ENCODE measurements around the gene TBKBP1. TPM values are rescaled to one million over a fixed set of nuclear protein-coding genes. Genes with fewer than 3 reads are reported as not detected.
"Not testable (repeated sequence)": the region's sequence is repeated elsewhere in the genome, so short reads cannot be mapped to it uniquely, and the experiment has no call there.

The TBKBP1 gene
- total RNA-seq, 2 experiments from 2014 or later = 21.8 to 23.1 TPM

- Mint-ChIP-seq H3K27ac (no peak overlapping the region), H3K4me1 (peaks cover 19% of the 10 kb centered on the region), H3K27me3 (no peaks in the 10 kb centered on the region), H3K9me3 (ENCODE audit: low read depth) (no peaks in the 10 kb centered on the region), H3K4me3 (no peak overlapping the region), H3K36me3 (ENCODE audit: low read depth) (peaks cover 83% of the 10 kb centered on the region)
- CTCF ChIA-PET = interaction anchor here (0.6 to 9.3 kb wide), 8 partner anchors 11 to 114 kb away, joined by 3 to 68 read pairs (median 4); no protein-coding TSS in a partner anchor
- DNase-seq (no peak), ATAC-seq (no peak)
- intact Hi-C loops (cut with DNase I, micrococcal nuclease) = no loop called here
- POLR2A ChIA-PET = interaction anchor here (1.4 to 2.0 kb wide), 3 partner anchors 11 to 25 kb away, joined by 5 to 8 read pairs (median 6); no protein-coding TSS in a partner anchor
Observed at GRCh38 chr17:47676510-47677165, 17.3 kb upstream of the TBKBP1 start.

GRCh38 chr17:47678196-47678595 lies 15.8 kb upstream of the TBKBP1 start:
- Mint-ChIP-seq H3K4me3 (no peak overlapping the region), H3K4me1 (peaks cover 28% of the 10 kb centered on the region), H3K9me3 (ENCODE audit: low read depth) (no peaks in the 10 kb centered on the region), H3K27me3 (no peaks in the 10 kb centered on the region), H3K36me3 (ENCODE audit: low read depth) (peaks cover 87% of the 10 kb centered on the region), H3K27ac (peak overlapping the region; percentile 44)
- ChIA-PET CTCF (interaction anchor here (1.0 to 9.3 kb wide), 7 partner anchors 10 to 28 kb away, joined by 3 to 68 read pairs (median 4); no protein-coding TSS in a partner anchor), POLR2A (interaction anchor here (0.8 to 1.7 kb wide), 3 partner anchors 9 to 28 kb away, joined by 3 to 6 read pairs (median 3); no protein-coding TSS in a partner anchor)
- intact Hi-C loops (cut with DNase I, micrococcal nuclease) = no loop called here
- no peak for ATAC-seq
- no peak for DNase-seq

GRCh38 chr17:47682138-47682537 lies 11.8 kb upstream of the TBKBP1 start:
- ChIA-PET CTCF (interaction anchor here (1.0 kb wide), 2 partner anchors 8 to 15 kb away, joined by 3 read pairs; no protein-coding TSS in a partner anchor), POLR2A (interaction anchor here (1.2 kb wide), 1 partner anchor 8 kb away, joined by 3 read pairs; no protein-coding TSS in a partner anchor)
- Mint-ChIP-seq H3K4me3 (no peak overlapping the region), H3K9me3 (ENCODE audit: low read depth) (no peaks in the 10 kb centered on the region), H3K36me3 (ENCODE audit: low read depth) (peaks cover 78% of the 10 kb centered on the region), H3K27me3 (no peaks in the 10 kb centered on the region), H3K4me1 (peaks cover 17% of the 10 kb centered on the region), H3K27ac (peak overlapping the region; percentile 75)
- DNase-seq (no peak), ATAC-seq (no peak)
- intact Hi-C loops (cut with DNase I, micrococcal nuclease) = no loop called here

- Mint-ChIP-seq H3K27ac (peak overlapping the region; percentile 75), H3K36me3 (ENCODE audit: low read depth) (peaks cover 73% of the 10 kb centered on the region), H3K4me1 (peaks cover 17% of the 10 kb centered on the region)
- CTCF ChIA-PET = interaction anchor here (1.0 kb wide), 2 partner anchors 9 to 16 kb away, joined by 3 read pairs; no protein-coding TSS in a partner anchor
- ATAC-seq = peak; percentile 70
- H3K9me3 Mint-ChIP-seq (ENCODE audit: low read depth); intact Hi-C loops (cut with DNase I, micrococcal nuclease); H3K27me3 Mint-ChIP-seq; H3K4me3 Mint-ChIP-seq; DNase-seq: not testable (repeated sequence)
- POLR2A ChIA-PET = interaction anchor here (0.6 to 1.2 kb wide), 2 partner anchors 9 to 11 kb away, joined by 3 read pairs; no protein-coding TSS in a partner anchor
Observed at GRCh38 chr17:47682727-47683126, 11.2 kb upstream of the TBKBP1 start.

GRCh38 chr17:47684025-47684424 lies 9.9 kb upstream of the TBKBP1 start:
- no peak for ATAC-seq
- ChIA-PET POLR2A (interaction anchor here (0.9 kb wide), 1 partner anchor 12 kb away, joined by 3 read pairs; no protein-coding TSS in a partner anchor), CTCF (interaction anchor here (0.6 to 1.1 kb wide), 5 partner anchors 10 to 242 kb away, joined by 3 to 6 read pairs (median 3); no protein-coding TSS in a partner anchor)
- no peak for DNase-seq
- Mint-ChIP-seq H3K9me3 (ENCODE audit: low read depth) (no peaks in the 10 kb centered on the region), H3K27ac (peak overlapping the region; percentile 37), H3K4me3 (no peak overlapping the region), H3K27me3 (no peaks in the 10 kb centered on the region), H3K36me3 (ENCODE audit: low read depth) (peaks cover 65% of the 10 kb centered on the region), H3K4me1 (peaks cover 17% of the 10 kb centered on the region)
- intact Hi-C loops (cut with DNase I, micrococcal nuclease) = no loop called here

- ChIA-PET CTCF (interaction anchor here (0.6 to 1.1 kb wide), 3 partner anchors 15 to 243 kb away, joined by 3 to 6 read pairs (median 3); no protein-coding TSS in a partner anchor), POLR2A (interaction anchor here (0.9 kb wide), 1 partner anchor 13 kb away, joined by 3 read pairs; no protein-coding TSS in a partner anchor)
- no peaks in the 10 kb centered on the region for H3K27me3 Mint-ChIP-seq
- intact Hi-C loops (cut with DNase I, micrococcal nuclease) = no loop called here
- H3K4me3 Mint-ChIP-seq = no peak overlapping the region
- ATAC-seq (no peak), DNase-seq (no peak)
- H3K36me3 Mint-ChIP-seq (ENCODE audit: low read depth) = peaks cover 62% of the 10 kb centered on the region
- no peaks in the 10 kb centered on the region for H3K9me3 Mint-ChIP-seq (ENCODE audit: low read depth)
- H3K27ac Mint-ChIP-seq = peak overlapping the region; percentile 38
- H3K4me1 Mint-ChIP-seq = peaks cover 17% of the 10 kb centered on the region
Observed at GRCh38 chr17:47684535-47685193, 9.3 kb upstream of the TBKBP1 start.

GRCh38 chr17:47685556-47686275 lies 8.2 kb upstream of the TBKBP1 start:
- H3K27ac Mint-ChIP-seq = peak overlapping the region; percentile 34
- ChIA-PET POLR2A (no interaction called here), CTCF (interaction anchor here (0.8 kb wide), 1 partner anchor 90 kb away, joined by 3 read pairs; no protein-coding TSS in a partner anchor)
- H3K9me3 Mint-ChIP-seq (ENCODE audit: low read depth) = no peaks in the 10 kb centered on the region
- DNase-seq (no peak), ATAC-seq (no peak)
- H3K36me3 Mint-ChIP-seq (ENCODE audit: low read depth) = peaks cover 52% of the 10 kb centered on the region
- H3K4me1 Mint-ChIP-seq = peaks cover 25% of the 10 kb centered on the region
- H3K4me3 Mint-ChIP-seq = no peak overlapping the region
- H3K27me3 Mint-ChIP-seq = no peaks in the 10 kb centered on the region
- intact Hi-C loops (cut with DNase I, micrococcal nuclease) = no loop called here

GRCh38 chr17:47686276-47686635 lies 7.7 kb upstream of the TBKBP1 start:
- Mint-ChIP-seq H3K27me3 (no peaks in the 10 kb centered on the region), H3K4me1 (peaks cover 25% of the 10 kb centered on the region), H3K27ac (peak overlapping the region; percentile 48), H3K36me3 (ENCODE audit: low read depth) (peaks cover 49% of the 10 kb centered on the region), H3K4me3 (no peak overlapping the region), H3K9me3 (ENCODE audit: low read depth) (no peaks in the 10 kb centered on the region)
- DNase-seq = no peak
- no peak for ATAC-seq
- ChIA-PET POLR2A (interaction anchor here (2.1 kb wide), 1 partner anchor 8 kb away, joined by 6 read pairs; no protein-coding TSS in a partner anchor), CTCF (interaction anchor here (2.2 kb wide), 1 partner anchor 22 kb away, joined by 14 read pairs; no protein-coding TSS in a partner anchor)
- intact Hi-C loops (cut with DNase I, micrococcal nuclease) = no loop called here

GRCh38 chr17:47686664-47687327 lies 7.2 kb upstream of the TBKBP1 start:
- Mint-ChIP-seq H3K36me3 (ENCODE audit: low read depth) (peaks cover 47% of the 10 kb centered on the region), H3K4me3 (no peak overlapping the region), H3K27ac (peak overlapping the region; percentile 48), H3K4me1 (peaks cover 26% of the 10 kb centered on the region), H3K27me3 (no peaks in the 10 kb centered on the region), H3K9me3 (ENCODE audit: low read depth) (no peaks in the 10 kb centered on the region)
- ATAC-seq (no peak), DNase-seq (no peak)
- CTCF ChIA-PET = interaction anchor here (2.2 to 3.9 kb wide), 2 partner anchors 11 to 22 kb away, joined by 14 to 17 read pairs; no protein-coding TSS in a partner anchor
- POLR2A ChIA-PET = interaction anchor here (0.7 to 2.1 kb wide), 4 partner anchors 8 to 15 kb away, joined by 4 to 8 read pairs (median 6); no protein-coding TSS in a partner anchor
- intact Hi-C loops (cut with DNase I, micrococcal nuclease) = no loop called here

- intact Hi-C loops (cut with DNase I, micrococcal nuclease) = no loop called here
- Mint-ChIP-seq H3K9me3 (ENCODE audit: low read depth) (no peaks in the 10 kb centered on the region), H3K4me1 (peaks cover 26% of the 10 kb centered on the region), H3K36me3 (ENCODE audit: low read depth) (peaks cover 42% of the 10 kb centered on the region), H3K4me3 (no peak overlapping the region), H3K27me3 (no peaks in the 10 kb centered on the region), H3K27ac (peak overlapping the region; percentile 30)
- ATAC-seq = no peak
- POLR2A ChIA-PET = interaction anchor here (0.7 to 2.1 kb wide), 5 partner anchors 9 to 16 kb away, joined by 3 to 8 read pairs (median 6); no protein-coding TSS in a partner anchor
- CTCF ChIA-PET = interaction anchor here (0.7 to 3.9 kb wide), 5 partner anchors 10 to 72 kb away, joined by 3 to 17 read pairs (median 6); no protein-coding TSS in a partner anchor
- DNase-seq = no peak
Observed at GRCh38 chr17:47687328-47687690, 6.7 kb upstream of the TBKBP1 start.

Measured in activated CD4-positive, alpha-beta T cell treated with anti-CD3 and anti-CD28 coated beads for 36 hours (primary cell).